Dedifferentiated amniotic fluid mesenchymal stem cell (primary cell): Measurements from ENCODE around the gene FBXO30.

Experiments used
- DNase-seq: peaks from one replicate; pipeline ENCODE4 v3.0.0-alpha.2; 2016; ENCODE audit errors: extremely low spot score

Gene FBXO30

GRCh38 chr6:145814501-145815308 lies at the start of gene FBXO30:
FBXO30 (minus strand) TSS chr6:145814795; CDS start chr6:145806405, 8,390 bp downstream.
- DNase-seq: peak; percentile 76

GRCh38 chr6:145863988-145864616 lies 49.5 kb upstream of the FBXO30 start:
- DNase-seq: no peak

GRCh38 chr6:145863366-145863765 lies 48.8 kb upstream of the FBXO30 start:
- DNase-seq: no peak

- DNase-seq: no peak
Observed at GRCh38 chr6:145860562-145860961, 46.0 kb upstream of the FBXO30 start.

- no peak for DNase-seq
Observed at GRCh38 chr6:145850671-145851070, 36.1 kb upstream of the FBXO30 start.

- no peak for DNase-seq
Observed at GRCh38 chr6:145848541-145848940, 33.9 kb upstream of the FBXO30 start.

GRCh38 chr6:145845557-145845956 lies 31.0 kb upstream of the FBXO30 start:
- DNase-seq: no peak

GRCh38 chr6:145844933-145845540 lies 30.4 kb upstream of the FBXO30 start:
- DNase-seq: no peak

GRCh38 chr6:145842693-145843546 lies 28.3 kb upstream of the FBXO30 start:
- no peak for DNase-seq

- no peak for DNase-seq
Observed at GRCh38 chr6:145841668-145842067, 27.1 kb upstream of the FBXO30 start.

- DNase-seq: no peak
Observed at GRCh38 chr6:145839653-145840052, 25.1 kb upstream of the FBXO30 start.

GRCh38 chr6:145838305-145838704 lies 23.7 kb upstream of the FBXO30 start:
- DNase-seq: no peak

- DNase-seq: no peak
Observed at GRCh38 chr6:145836772-145837171, 22.2 kb upstream of the FBXO30 start.

- DNase-seq: peak; percentile 71
Observed at GRCh38 chr6:145836170-145836569, 21.6 kb upstream of the FBXO30 start.

GRCh38 chr6:145830612-145831011 lies 16.0 kb upstream of the FBXO30 start:
- DNase-seq: no peak

- no peak for DNase-seq
Observed at GRCh38 chr6:145829950-145830349, 15.4 kb upstream of the FBXO30 start.

GRCh38 chr6:145829102-145829501 lies 14.5 kb upstream of the FBXO30 start:
- DNase-seq: no peak

- DNase-seq: no peak
Observed at GRCh38 chr6:145824344-145824743, 9.7 kb upstream of the FBXO30 start.

GRCh38 chr6:145823328-145823944 lies 8.8 kb upstream of the FBXO30 start:
- DNase-seq: no peak

GRCh38 chr6:145822456-145822855 lies 7.9 kb upstream of the FBXO30 start:
- DNase-seq: no peak

- no peak for DNase-seq
Observed at GRCh38 chr6:145819994-145820393, 5.4 kb upstream of the FBXO30 start.
